Neutrophil (primary cell): ENCODE measurements around the gene PDLIM5.

ENCODE experiments used
- H3K27ac ChIP-seq: fragments of 200-600 bp; sonication (generic); 2 replicates; pipeline ENCODE4 v1.5.1; 2016; ENCODE audit warnings: mild to moderate bottlenecking, moderate library complexity
- H3K27me3 ChIP-seq: fragments of 200-600 bp; sonication (generic); 2 replicates; pipeline ENCODE4 v1.6.0; 2016; ENCODE audit warnings: mild to moderate bottlenecking
- H3K36me3 ChIP-seq: fragments of 200-600 bp; sonication (generic); 2 replicates; pipeline ENCODE4 v1.5.1; 2017
- H3K4me1 ChIP-seq, 2 experiments: fragments of 200-600 bp in 1 of 2; sonication (generic) in 1 of 2; 1 replicate in 1 of 2; 2 replicates in 1 of 2; pipeline versions ENCODE4 v1.5.1 to v1.6.1; 2013 to 2016; ENCODE audit warnings: low read depth in 1 of 2, low read length in 1 of 2, mild to moderate bottlenecking in 1 of 2, moderate library complexity in 1 of 2; ENCODE audit not compliant: control insufficient read depth in 1 of 2, insufficient read depth in 1 of 2
- H3K4me3 ChIP-seq, 2 experiments: fragments of 200-600 bp in 1 of 2; sonication (generic) in 1 of 2; 1 replicate in 1 of 2; 2 replicates in 1 of 2; pipeline ENCODE4 v1.5.1; 2013 to 2016; ENCODE audit warnings: low read depth in 1 of 2, low read length in 1 of 2, mild to moderate bottlenecking in 1 of 2, moderate library complexity in 1 of 2
- H3K9me3 ChIP-seq: fragments of 200-600 bp; sonication (generic); 2 replicates; pipeline ENCODE4 v1.5.1; 2016
- TF ChIP-seq, protein P1 (sequence below): fragments of 200-600 bp; sonication (generic); IDR thresholded peaks from 2 replicates; pipeline ENCODE4 v1.5.1; 2016; ENCODE audit warnings: antibody characterized with exemption

Gene PDLIM5

DNA sequence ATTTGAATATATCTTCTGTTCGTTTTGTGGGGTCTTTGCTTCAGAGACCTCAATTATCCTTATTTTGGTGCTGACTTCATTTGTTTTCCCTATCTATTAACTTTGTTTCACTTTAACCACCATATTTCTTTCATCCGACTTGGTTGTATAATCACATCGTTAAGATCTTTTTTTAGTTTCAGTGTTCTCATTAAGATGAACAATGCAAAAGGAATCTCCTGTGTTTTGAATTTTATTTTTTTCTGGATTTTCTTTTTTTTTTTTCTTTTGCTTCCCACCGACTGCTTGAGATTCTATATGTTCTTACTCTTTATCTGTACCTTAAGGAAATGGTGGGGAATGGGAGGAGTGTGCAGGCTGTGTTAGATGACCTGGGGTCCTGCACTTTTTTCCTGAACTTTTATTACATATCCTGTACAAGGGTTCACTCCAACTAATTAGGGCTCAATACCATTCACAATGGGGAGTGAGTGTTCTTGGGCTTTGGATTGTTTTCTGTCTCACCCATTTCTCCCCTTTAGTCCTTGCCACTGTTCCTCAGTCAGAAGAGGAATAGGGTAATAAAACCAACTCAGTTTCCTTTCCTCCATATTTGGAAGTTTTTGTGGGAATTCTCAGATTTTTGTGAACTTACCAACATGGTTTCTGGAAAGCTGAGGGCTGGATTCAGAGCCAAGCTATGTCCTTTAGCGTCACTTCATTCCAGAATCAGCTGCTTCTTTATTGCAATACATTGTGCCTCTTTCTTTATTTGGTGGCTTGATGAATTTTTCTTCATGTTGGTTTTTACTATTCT lies 262.8 kb downstream of the PDLIM5 start:
- TF ChIP-seq, protein P1, sequence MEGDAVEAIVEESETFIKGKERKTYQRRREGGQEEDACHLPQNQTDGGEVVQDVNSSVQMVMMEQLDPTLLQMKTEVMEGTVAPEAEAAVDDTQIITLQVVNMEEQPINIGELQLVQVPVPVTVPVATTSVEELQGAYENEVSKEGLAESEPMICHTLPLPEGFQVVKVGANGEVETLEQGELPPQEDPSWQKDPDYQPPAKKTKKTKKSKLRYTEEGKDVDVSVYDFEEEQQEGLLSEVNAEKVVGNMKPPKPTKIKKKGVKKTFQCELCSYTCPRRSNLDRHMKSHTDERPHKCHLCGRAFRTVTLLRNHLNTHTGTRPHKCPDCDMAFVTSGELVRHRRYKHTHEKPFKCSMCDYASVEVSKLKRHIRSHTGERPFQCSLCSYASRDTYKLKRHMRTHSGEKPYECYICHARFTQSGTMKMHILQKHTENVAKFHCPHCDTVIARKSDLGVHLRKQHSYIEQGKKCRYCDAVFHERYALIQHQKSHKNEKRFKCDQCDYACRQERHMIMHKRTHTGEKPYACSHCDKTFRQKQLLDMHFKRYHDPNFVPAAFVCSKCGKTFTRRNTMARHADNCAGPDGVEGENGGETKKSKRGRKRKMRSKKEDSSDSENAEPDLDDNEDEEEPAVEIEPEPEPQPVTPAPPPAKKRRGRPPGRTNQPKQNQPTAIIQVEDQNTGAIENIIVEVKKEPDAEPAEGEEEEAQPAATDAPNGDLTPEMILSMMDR, result no peak
- H3K4me3 ChIP-seq, result no peak overlapping the region
- no peaks in the 10 kb centered on the region for H3K9me3 ChIP-seq
- no peaks in the 10 kb centered on the region for H3K4me1 ChIP-seq
- H3K27me3 ChIP-seq, result no peaks in the 10 kb centered on the region
- H3K27ac ChIP-seq, result no peak overlapping the region
- H3K36me3 ChIP-seq, result no peaks in the 10 kb centered on the region

DNA sequence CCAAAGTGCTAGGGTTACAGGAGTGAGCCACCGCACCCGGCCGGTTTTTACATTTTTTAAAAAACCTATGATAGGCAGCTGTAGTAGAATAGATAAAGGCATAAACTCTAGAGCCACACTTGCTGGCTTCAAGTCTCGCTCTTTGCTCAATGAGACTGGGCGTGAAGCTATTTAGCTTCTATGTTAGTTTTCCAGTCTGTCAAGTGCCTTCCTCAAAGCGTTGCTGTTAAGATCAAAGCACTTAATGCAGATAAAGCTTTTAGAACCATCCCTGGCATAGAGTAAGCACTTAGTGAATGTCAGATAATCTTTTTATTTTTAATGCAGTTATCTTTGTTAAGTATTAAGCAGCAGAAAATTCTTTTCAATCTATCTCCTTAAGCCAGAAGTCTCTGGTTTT lies 264.0 kb downstream of the PDLIM5 start:
- Histone ChIP-seq H3K36me3 (no peaks in the 10 kb centered on the region), H3K4me3 (no peak overlapping the region), H3K27me3 (no peaks in the 10 kb centered on the region), H3K27ac (no peak overlapping the region), H3K4me1 (no peaks in the 10 kb centered on the region), H3K9me3 (no peaks in the 10 kb centered on the region)
- TF ChIP-seq, protein P1, result no peak
